Esophagus squamous epithelium (tissue), 5 donors: ENCODE data around the gene DNAH11. TPM values are rescaled to one million over a fixed set of nuclear protein-coding genes. Genes with fewer than 3 reads are reported as not detected.

ENCODE experiments used
- DNase-seq: peaks from one replicate; lab custom pipeline; 2025; lab: John Stamatoyannopoulos, UW
- H3K27ac ChIP-seq, 4 donors: fragments of 200-600 bp; sonication (generic); one replicate each; pipeline ENCODE4 v1.5.1; 2016 to 2019; ENCODE audit warnings: mild to moderate bottlenecking in 1 of 4
- H3K27me3 ChIP-seq, 4 donors: fragments of 200-600 bp; sonication (generic); 1 replicate in 3 of 4; 2 replicates in 1 of 4; pipeline versions ENCODE4 v1.5.1 to v1.6.0; 2017 to 2021; ENCODE audit warnings: antibody characterized with exemption in 1 of 4
- H3K36me3 ChIP-seq, 3 donors: fragments of 200-600 bp; sonication (generic); one replicate each; pipeline ENCODE4 v1.5.1; 2016 to 2019
- H3K4me1 ChIP-seq, 3 donors: fragments of 200-600 bp; sonication (generic); one replicate each; pipeline ENCODE4 v1.5.1; 2017 to 2019
- H3K4me3 ChIP-seq, 4 donors: fragments of 200-600 bp; sonication (generic); 1 replicate in 3 of 4; 2 replicates in 1 of 4; pipeline ENCODE4 v1.5.1; 2016 to 2019; ENCODE audit warnings: mild to moderate bottlenecking in 2 of 4, moderate library complexity in 1 of 4
- H3K9me3 ChIP-seq, 3 donors: fragments of 200-600 bp; sonication (generic); one replicate each; pipeline ENCODE4 v1.5.1; 2016 to 2019
- POLR2A ChIP-seq, 4 donors: fragments of 450-650 bp; IDR thresholded peaks; one replicate each; pipeline ENCODE4 v1.6.1; 2017; ENCODE audit warnings: antibody characterized with exemption in 4 of 4, mild to moderate bottlenecking in 4 of 4, moderate library complexity in 3 of 4
- WGBS, 2 donors: methylation state at CpG; one replicate each; pipeline ENCODE4 v1.1.5; 2018; 5-methylcytosine and 5-hydroxymethylcytosine counted together
- intact Hi-C: fragments of 100-400 bp; cut with DNase I; formaldehyde crosslinking; loops from one replicate; pipeline ENCODE4 v1.15.0; 2022
- total RNA-seq, 4 donors: library from RNA; depleted of rRNA; stranded (reverse); fragments of >200 nt; gene quantifications; one replicate each; pipeline ENCODE4 v1.1.0, GENCODE V29; 2016
- TF ChIP-seq, protein P1 (sequence below), 6 experiments: fragments of 450-650 bp in 4 of 6; fragments of 200-600 bp in 2 of 6; sonication (generic) in 2 of 6; IDR thresholded peaks; one replicate each; pipeline ENCODE4 v1.5.1; 2016 to 2019; ENCODE audit warnings: antibody characterized with exemption in 6 of 6, mild to moderate bottlenecking in 4 of 6, moderate library complexity in 4 of 6
- donor health status: DM: yes; HTN: yes; CAD: no.

DNAH11 gene
- total RNA-seq, 4 donors from 2014 or later: 0.35 to 7.4 (median 0.74) TPM

DNA sequence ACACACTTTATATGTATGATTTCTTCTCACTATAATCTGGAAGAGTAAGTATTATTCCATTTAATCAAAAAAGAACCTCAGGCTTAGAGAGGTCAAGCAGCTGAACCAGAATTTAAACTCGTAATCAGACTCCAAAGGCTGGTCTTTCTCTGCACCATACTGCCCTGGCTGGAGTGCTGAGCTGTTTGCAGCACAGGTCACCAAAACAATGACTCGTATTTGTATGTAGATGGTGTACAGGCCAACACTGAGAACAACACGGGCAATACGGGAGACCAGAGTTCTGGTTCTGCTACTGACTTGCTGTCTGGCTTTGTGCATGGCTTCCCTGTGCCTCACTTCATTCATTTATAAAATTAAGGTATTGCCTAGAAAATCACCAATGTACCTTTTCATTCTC, 344.9 kb downstream of the DNAH11 start:
- 82 to 84% methylated on average over 4 of the region's 4 CpGs for WGBS, 2 donors
- H3K27ac ChIP-seq: no peak overlapping the region
- H3K4me1 ChIP-seq: no peaks in the 10 kb centered on the region
- H3K9me3 ChIP-seq: no peaks in the 10 kb centered on the region
- H3K27me3 ChIP-seq: no peaks in the 10 kb centered on the region
- no peaks in the 10 kb centered on the region for H3K36me3 ChIP-seq
- TF ChIP-seq POLR2A (IDR thresholded peaks at IDR 0.05): no peak
- TF ChIP-seq, protein P1, sequence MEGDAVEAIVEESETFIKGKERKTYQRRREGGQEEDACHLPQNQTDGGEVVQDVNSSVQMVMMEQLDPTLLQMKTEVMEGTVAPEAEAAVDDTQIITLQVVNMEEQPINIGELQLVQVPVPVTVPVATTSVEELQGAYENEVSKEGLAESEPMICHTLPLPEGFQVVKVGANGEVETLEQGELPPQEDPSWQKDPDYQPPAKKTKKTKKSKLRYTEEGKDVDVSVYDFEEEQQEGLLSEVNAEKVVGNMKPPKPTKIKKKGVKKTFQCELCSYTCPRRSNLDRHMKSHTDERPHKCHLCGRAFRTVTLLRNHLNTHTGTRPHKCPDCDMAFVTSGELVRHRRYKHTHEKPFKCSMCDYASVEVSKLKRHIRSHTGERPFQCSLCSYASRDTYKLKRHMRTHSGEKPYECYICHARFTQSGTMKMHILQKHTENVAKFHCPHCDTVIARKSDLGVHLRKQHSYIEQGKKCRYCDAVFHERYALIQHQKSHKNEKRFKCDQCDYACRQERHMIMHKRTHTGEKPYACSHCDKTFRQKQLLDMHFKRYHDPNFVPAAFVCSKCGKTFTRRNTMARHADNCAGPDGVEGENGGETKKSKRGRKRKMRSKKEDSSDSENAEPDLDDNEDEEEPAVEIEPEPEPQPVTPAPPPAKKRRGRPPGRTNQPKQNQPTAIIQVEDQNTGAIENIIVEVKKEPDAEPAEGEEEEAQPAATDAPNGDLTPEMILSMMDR (IDR thresholded peaks at IDR 0.05): no peak
- H3K4me3 ChIP-seq: no peak overlapping the region
- DNase-seq: no peak
- intact Hi-C loops: no loop called here

DNA sequence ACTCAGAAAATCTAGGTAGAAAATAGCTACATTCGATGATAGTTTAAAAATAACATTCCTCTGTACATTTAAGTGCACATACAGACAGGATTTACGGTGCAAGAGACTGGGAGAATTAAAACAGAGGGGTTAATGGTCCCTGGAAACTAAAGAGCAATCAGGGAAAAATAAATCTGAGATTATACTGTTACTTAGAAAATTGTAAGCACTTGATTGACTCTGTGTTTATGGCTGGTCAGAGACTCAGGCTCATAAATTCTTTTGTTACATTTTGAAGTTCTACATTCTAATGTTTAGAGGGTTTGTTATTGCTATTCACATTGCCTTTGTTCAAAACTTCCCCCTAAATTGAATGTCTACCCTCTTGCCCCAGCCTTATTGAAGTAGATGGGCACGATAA, 348.5 kb downstream of the DNAH11 start:
- Histone ChIP-seq H3K27me3 (no peaks in the 10 kb centered on the region), H3K27ac (no peak overlapping the region), H3K4me3 (no peak overlapping the region), H3K4me1 (no peaks in the 10 kb centered on the region), H3K36me3 (no peaks in the 10 kb centered on the region), H3K9me3 (no peaks in the 10 kb centered on the region)
- no peak for TF ChIP-seq POLR2A (IDR thresholded peaks at IDR 0.05)
- TF ChIP-seq, protein P1 (IDR thresholded peaks at IDR 0.05): no peak
- intact Hi-C loops: no loop called here
- whole genome bisulfite sequencing, 2 donors: 74 to 83% methylated on average over 3 of the region's 3 CpGs
- DNase-seq: no peak

DNA sequence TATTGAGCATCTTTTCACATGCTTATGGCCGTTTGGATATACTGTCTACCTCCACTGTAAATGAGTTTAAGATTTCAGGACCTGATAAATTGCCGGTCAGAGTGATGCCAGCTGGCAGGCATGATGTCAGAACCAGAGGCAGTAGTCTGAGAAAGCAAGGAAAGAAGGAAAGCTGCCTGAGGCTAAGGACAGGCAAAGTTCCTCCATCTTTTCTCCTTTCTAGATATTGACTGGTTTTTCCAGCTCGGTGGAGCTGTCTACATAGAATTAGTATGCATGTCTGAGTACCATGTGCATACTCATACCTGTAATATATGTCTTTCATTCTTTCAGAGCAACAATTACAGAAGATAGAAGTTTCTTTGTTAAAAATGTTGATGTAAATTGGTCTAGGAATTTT, 350.6 kb downstream of the DNAH11 start:
- 83 to 96% methylated on average over 3 of the region's 3 CpGs for WGBS, 2 donors
- DNase-seq: no peak
- H3K27me3 ChIP-seq: no peaks in the 10 kb centered on the region

DNA sequence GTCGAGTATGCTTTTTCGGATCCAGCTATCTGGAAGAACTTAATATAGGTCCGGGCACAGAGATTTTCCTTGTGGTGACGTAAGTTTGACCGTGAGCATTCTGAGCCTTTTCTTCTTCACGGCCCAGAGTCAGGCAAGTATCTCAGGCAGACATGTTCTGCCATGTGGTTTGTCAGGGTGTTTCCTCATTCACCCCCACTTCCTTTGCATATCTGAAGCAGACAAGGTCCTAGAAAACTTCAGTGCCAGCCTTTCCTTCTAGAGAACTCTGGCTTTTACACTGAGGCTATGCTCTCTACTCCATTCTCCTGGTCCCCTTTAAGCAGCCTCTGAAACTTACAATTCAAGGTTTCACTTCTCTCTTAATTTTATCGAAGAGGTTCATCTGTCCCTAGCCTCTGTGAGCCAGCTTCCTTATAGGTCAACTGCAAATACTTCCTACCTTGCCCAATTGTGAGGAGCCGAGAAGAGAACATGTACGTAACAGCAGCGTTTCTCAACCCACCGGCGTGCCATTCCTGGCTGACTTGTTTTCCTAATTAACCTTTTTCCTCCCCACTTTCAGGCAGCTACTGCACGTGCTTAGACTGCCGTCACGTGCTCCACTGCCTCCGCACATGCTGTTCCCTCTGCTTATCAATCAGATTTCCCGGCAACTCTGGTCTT, 355.6 kb downstream of the DNAH11 start:
- H3K27me3 ChIP-seq: no peaks in the 10 kb centered on the region
- peaks cover 0 to 41% (median 0%) of the 10 kb centered on the region in 3 donors for H3K36me3 ChIP-seq
- TF ChIP-seq POLR2A (IDR thresholded peaks at IDR 0.05): no peak
- TF ChIP-seq, protein P1 (IDR thresholded peaks at IDR 0.05): no peak
- no peaks in the 10 kb centered on the region for H3K9me3 ChIP-seq
- H3K4me3 ChIP-seq: peak overlapping the region in 1 of 4 donors; percentile 9
- no peak for DNase-seq
- no peaks in the 10 kb centered on the region for H3K4me1 ChIP-seq
- H3K27ac ChIP-seq: peak overlapping the region in 1 of 4 donors; percentile 2
- 77 to 84% methylated on average over 17 of the region's 17 CpGs for WGBS, 2 donors
- intact Hi-C loops: no loop called here

More for the DNA sequence above, 350.6 kb downstream of the DNAH11 start:
- H3K36me3 ChIP-seq: no peaks in the 10 kb centered on the region
- H3K4me3 ChIP-seq: no peak overlapping the region
- no peak overlapping the region for H3K27ac ChIP-seq
- no peaks in the 10 kb centered on the region for H3K4me1 ChIP-seq
- TF ChIP-seq, protein P1 (IDR thresholded peaks at IDR 0.05): no peak
- TF ChIP-seq POLR2A (IDR thresholded peaks at IDR 0.05): no peak
- H3K9me3 ChIP-seq: no peaks in the 10 kb centered on the region
- intact Hi-C loops: no loop called here

DNA sequence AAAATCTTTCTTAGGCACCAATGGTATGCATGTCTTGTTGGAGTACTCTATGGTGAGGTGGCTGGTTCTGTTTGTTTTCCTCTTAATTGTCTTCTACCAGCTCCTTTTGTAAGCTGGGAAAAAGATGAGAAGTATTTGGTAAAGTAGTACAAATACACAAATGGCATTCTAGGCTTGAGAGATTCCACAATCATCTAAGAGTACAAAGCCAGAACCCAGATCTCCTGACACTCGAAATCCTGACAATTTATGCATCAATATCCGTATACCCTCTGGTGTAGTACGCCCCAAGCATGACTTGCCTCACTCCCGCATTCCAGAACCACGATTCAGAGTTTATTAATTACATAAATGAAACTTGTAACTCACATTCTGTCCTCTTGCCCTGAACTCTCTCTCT, 359.4 kb downstream of the DNAH11 start:
- TF ChIP-seq, protein P1 (IDR thresholded peaks at IDR 0.05): no peak
- no peak for TF ChIP-seq POLR2A (IDR thresholded peaks at IDR 0.05)
- WGBS, 2 donors: 68 to 70% methylated on average over 5 of the region's 5 CpGs
- intact Hi-C loops: no loop called here
- H3K27ac ChIP-seq: no peak overlapping the region
- no peak for DNase-seq
- H3K9me3 ChIP-seq: no peaks in the 10 kb centered on the region
- H3K4me3 ChIP-seq: no peak overlapping the region
- no peaks in the 10 kb centered on the region for H3K27me3 ChIP-seq
- H3K36me3 ChIP-seq: peaks cover 0 to 76% (median 0%) of the 10 kb centered on the region in 3 donors
- H3K4me1 ChIP-seq: no peaks in the 10 kb centered on the region
